Activated CD8-positive, alpha-beta T cell treated with anti-CD3 and anti-CD28 coated beads for 36 hours (primary cell): Measurements from ENCODE around the gene NIN. TPM values are rescaled to one million over a fixed set of nuclear protein-coding genes. Genes with fewer than 3 reads are reported as not detected.

Source experiments
- ATAC-seq: fragments of 200-7000 bp; cut with Tn5 transposase; one replicate; pipeline ENCODE4 v1.10.0; 2021; ENCODE audit warnings: mild to moderate bottlenecking, moderate library complexity
- CTCF ChIA-PET: fragments of 350-600 bp; sonication (Branson Sonifier 250); formaldehyde crosslinking; loops from one replicate; lab custom pipeline; 2021; ENCODE audit warnings: antibody characterized with exemption; lab: Charles Lee
- POLR2A ChIA-PET: fragments of 350-600 bp; sonication (Branson Sonifier 250); formaldehyde crosslinking; loops from one replicate; lab custom pipeline; 2021; ENCODE audit warnings: antibody characterized with exemption; lab: Charles Lee
- DNase-seq: peaks from one replicate; pipeline ENCODE4 v3.0.0-alpha.2; 2020
- H3K27ac Mint-ChIP-seq: one replicate; pipeline ENCODE4 v1.8.0; 2021; ENCODE audit warnings: mild to moderate bottlenecking, mixed read lengths
- H3K27me3 Mint-ChIP-seq: one replicate; pipeline ENCODE4 v1.8.0; 2021; ENCODE audit warnings: mixed read lengths
- H3K36me3 Mint-ChIP-seq: one replicate; pipeline ENCODE4 v1.8.0; 2021; ENCODE audit warnings: low read depth, mixed read lengths
- H3K4me1 Mint-ChIP-seq: one replicate; pipeline ENCODE4 v1.8.0; 2021; ENCODE audit warnings: low read depth, mixed read lengths
- H3K4me3 Mint-ChIP-seq: one replicate; pipeline ENCODE4 v1.8.0; 2021; ENCODE audit warnings: mild to moderate bottlenecking, moderate library complexity, mixed read lengths
- H3K9me3 Mint-ChIP-seq: one replicate; pipeline ENCODE4 v1.8.0; 2021; ENCODE audit warnings: mixed read lengths
- intact Hi-C: fragments of 100-400 bp; cut with micrococcal nuclease; formaldehyde crosslinking; loops from one replicate; pipeline ENCODE4 v1.10.0; 2022
- total RNA-seq, 2 experiments: library from RNA; stranded (reverse); gene quantifications; one replicate each; pipeline ENCODE4 v1.2.3, GENCODE V29; 2021
- TF ChIP-seq, protein P1 (sequence below): fragments of 200-600 bp; IDR thresholded peaks from one replicate; pipeline ENCODE4 v1.8.0; 2022; ENCODE audit warnings: antibody characterized with exemption, mild to moderate bottlenecking

NIN gene
- total RNA-seq, 2 experiments from 2014 or later = 71.9 to 72.8 TPM

DNA sequence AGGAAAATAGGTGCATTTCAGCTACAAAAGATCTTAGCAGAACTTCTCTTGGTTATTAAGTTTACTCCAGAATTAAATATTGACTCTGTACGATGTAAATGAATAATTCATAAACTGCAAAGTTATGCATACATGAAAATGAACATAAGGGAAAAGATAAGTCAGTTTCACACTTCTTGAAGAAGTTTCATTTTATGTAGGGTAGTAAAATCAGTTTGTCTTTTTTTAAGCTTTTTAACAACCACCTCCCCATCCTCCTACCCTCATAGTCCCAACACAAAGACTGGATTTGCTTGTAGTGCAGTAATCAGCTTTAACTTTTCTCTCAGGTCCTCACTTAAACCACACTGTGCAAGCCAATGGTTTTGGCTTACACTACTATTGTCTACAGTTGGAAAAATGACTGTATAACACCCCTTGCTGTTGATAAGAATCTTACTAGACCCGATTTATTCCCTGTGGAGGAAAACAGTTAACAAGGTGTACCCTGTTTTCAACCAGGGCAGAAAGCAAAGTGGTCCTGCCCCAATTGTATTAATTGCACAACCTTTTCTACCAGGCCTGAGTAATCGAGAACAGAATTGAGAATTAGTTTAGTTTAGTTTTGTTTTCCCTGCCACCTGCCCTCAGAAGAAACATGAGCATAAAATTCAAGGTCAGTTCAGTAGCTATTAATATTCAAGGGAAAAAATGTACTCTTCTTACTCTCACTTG, 44.1 kb downstream of the NIN start:
- Mint-ChIP-seq H3K36me3 (peaks cover 53% of the 10 kb centered on the region), H3K27me3 (no peaks in the 10 kb centered on the region), H3K4me1 (peaks cover 93% of the 10 kb centered on the region), H3K27ac (peak overlapping the region; percentile 87), H3K4me3 (peak overlapping the region; percentile 27), H3K9me3 (no peaks in the 10 kb centered on the region)
- ATAC-seq (peak; percentile 65), DNase-seq (no peak)
- POLR2A ChIA-PET = interaction anchor here (0.6 to 3.7 kb wide), 8 partner anchors 10 to 73 kb away, joined by 3 to 21 read pairs (median 6); partner anchors contain the start of gene NIN
- CTCF ChIA-PET = interaction anchor here (0.8 to 11.6 kb wide), 12 partner anchors 12 to 465 kb away, joined by 3 to 103 read pairs (median 3); no protein-coding TSS in a partner anchor
- intact Hi-C loops = loop anchor here (5.0 kb wide), 1 partner anchor 75 kb away; no protein-coding TSS in a partner anchor
- TF ChIP-seq, protein P1, sequence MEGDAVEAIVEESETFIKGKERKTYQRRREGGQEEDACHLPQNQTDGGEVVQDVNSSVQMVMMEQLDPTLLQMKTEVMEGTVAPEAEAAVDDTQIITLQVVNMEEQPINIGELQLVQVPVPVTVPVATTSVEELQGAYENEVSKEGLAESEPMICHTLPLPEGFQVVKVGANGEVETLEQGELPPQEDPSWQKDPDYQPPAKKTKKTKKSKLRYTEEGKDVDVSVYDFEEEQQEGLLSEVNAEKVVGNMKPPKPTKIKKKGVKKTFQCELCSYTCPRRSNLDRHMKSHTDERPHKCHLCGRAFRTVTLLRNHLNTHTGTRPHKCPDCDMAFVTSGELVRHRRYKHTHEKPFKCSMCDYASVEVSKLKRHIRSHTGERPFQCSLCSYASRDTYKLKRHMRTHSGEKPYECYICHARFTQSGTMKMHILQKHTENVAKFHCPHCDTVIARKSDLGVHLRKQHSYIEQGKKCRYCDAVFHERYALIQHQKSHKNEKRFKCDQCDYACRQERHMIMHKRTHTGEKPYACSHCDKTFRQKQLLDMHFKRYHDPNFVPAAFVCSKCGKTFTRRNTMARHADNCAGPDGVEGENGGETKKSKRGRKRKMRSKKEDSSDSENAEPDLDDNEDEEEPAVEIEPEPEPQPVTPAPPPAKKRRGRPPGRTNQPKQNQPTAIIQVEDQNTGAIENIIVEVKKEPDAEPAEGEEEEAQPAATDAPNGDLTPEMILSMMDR = no peak

DNA sequence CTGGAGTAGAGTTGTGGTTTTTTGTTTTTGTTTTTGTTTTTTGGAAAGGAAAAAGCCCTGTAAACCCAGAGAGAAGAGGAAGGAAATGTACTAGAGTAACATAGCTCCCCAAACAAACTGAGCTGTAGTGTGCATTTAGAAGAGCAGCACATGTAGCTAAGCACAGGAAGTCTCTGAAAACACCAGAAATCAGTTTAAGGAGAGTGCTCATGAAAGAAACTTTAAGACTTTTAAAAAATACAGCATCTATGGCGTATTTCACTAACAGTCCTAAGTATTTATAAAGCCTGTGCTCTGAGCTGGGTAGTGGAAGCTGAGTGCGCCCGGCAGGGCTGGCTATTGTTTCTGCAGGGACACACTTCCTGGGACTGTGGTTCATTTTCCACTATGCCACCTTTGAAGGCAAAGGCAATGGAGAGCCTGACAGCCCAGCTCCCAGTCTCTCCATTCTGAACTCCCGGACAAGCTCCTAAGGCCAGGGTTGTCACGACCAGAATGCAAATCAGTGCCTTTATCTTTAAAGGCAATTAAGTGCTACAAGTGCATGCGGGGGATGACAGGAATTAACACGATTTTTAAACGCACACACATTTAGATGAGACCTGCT, 45.4 kb downstream of the NIN start:
- intact Hi-C loops = loop anchor here (5.0 kb wide), 1 partner anchor 77 kb away; no protein-coding TSS in a partner anchor
- Mint-ChIP-seq H3K27ac (peak overlapping the region; percentile 77), H3K9me3 (no peaks in the 10 kb centered on the region), H3K4me3 (no peak overlapping the region), H3K36me3 (peaks cover 40% of the 10 kb centered on the region), H3K27me3 (no peaks in the 10 kb centered on the region), H3K4me1 (peaks cover 89% of the 10 kb centered on the region)
- ChIA-PET CTCF (interaction anchor here (0.7 to 11.6 kb wide), 15 partner anchors 9 to 924 kb away, joined by 3 to 103 read pairs (median 4); no protein-coding TSS in a partner anchor), POLR2A (interaction anchor here (0.6 to 3.7 kb wide), 9 partner anchors 8 to 471 kb away, joined by 3 to 21 read pairs (median 4); partner anchors contain the start of gene SAV1)
- no peak for DNase-seq
- no peak for ATAC-seq
- TF ChIP-seq, protein P1 = no peak

DNA sequence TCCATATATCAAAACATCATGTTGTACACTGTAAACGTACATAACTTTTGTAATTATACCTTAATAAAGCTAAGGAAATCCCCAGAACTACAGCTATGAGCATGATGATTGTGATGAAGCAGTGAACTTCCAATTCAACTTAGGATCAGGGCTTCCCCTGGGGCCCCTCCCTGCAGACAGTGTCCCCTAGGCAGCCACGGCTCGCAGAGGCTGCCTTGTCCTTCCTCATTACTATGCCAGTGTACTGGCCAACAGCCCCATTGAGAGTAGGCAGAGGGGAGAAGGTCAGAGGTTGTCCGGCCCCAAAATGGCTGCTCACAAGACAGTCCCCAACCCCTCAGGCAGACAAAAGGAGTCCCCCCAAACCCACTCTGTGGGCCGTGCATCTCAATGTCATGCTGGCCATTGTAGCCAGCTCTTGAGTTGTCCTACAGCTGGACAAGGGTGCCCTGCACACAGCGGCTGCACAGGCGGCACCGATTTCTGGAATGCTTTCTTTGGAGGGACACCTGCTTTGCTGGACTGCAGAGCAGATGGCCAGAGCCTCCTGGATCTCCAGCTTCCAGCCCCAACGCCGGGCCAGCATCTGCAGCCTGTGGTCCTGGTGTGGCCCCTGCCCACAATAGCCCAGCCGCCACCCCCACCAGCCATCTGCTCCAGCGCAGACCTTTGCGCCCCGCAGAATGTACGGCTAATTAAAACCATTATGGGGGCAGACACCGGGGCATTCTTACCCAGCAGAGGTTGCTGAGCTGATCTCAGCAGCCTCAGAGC, 46.1 kb downstream of the NIN start:
- peak; percentile 50 for ATAC-seq
- DNase-seq = peak; percentile 24
- Mint-ChIP-seq H3K27ac (peak overlapping the region; percentile 77), H3K4me3 (no peak overlapping the region), H3K27me3 (no peaks in the 10 kb centered on the region), H3K9me3 (no peaks in the 10 kb centered on the region), H3K4me1 (peaks cover 89% of the 10 kb centered on the region), H3K36me3 (peaks cover 33% of the 10 kb centered on the region)
- ChIA-PET POLR2A (interaction anchor here (0.6 to 3.7 kb wide), 8 partner anchors 9 to 470 kb away, joined by 3 to 21 read pairs (median 4); partner anchors contain the start of gene SAV1), CTCF (interaction anchor here (1.0 to 11.6 kb wide), 9 partner anchors 10 to 923 kb away, joined by 3 to 103 read pairs (median 5); no protein-coding TSS in a partner anchor)
- TF ChIP-seq, protein P1 = no peak
- intact Hi-C loops = loop anchor here (5.0 kb wide), 2 partner anchors 77 to 243 kb away; no protein-coding TSS in a partner anchor

DNA sequence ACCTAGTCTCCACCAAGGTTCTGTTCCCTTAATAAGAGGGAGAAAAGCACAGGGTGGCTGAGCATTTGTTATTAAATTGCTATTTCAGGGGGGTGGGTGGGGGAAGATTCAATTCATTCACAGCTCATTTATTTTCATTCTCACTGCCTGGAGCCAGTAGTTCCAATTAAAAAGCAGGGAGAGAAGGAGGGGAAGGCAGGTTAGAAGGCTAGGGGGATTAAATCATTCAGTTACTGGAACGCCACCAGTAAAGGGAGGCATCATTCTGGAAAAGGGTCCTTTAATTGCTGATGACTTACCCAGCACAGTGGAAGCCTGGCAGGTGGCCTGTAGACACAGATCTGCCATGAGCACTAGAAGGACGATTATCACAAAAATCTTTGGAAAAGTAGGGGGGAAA, 47.4 kb downstream of the NIN start:
- H3K9me3 Mint-ChIP-seq = no peaks in the 10 kb centered on the region
- ChIA-PET POLR2A (interaction anchor here (0.9 to 1.1 kb wide), 2 partner anchors 10 to 46 kb away, joined by 3 read pairs; no protein-coding TSS in a partner anchor), CTCF (interaction anchor here (1.2 to 11.6 kb wide), 3 partner anchors 8 to 77 kb away, joined by 3 to 103 read pairs (median 71); no protein-coding TSS in a partner anchor)
- H3K36me3 Mint-ChIP-seq = peaks cover 22% of the 10 kb centered on the region
- H3K27ac Mint-ChIP-seq = peak overlapping the region; percentile 77
- H3K4me3 Mint-ChIP-seq = no peak overlapping the region
- peaks cover 89% of the 10 kb centered on the region for H3K4me1 Mint-ChIP-seq
- ATAC-seq = no peak
- no peak for DNase-seq
- intact Hi-C loops = loop anchor here (5.0 kb wide), 1 partner anchor 241 kb away; no protein-coding TSS in a partner anchor
- H3K27me3 Mint-ChIP-seq = no peaks in the 10 kb centered on the region
- TF ChIP-seq, protein P1 = no peak
